Tibial artery (tissue), 4 donors: Measurements from ENCODE around the gene LCE3D.
"Not testable (repeated sequence)": the region's sequence is repeated elsewhere in the genome, so short reads cannot be mapped to it uniquely, and the experiment has no call there.

ENCODE experiments used
- DNase-seq, 2 donors: peaks; one replicate each; pipeline ENCODE4 v3.0.0-alpha.2; 2019
- H3K27ac ChIP-seq, 2 donors: fragments of 200-600 bp; sonication (generic) in 1 of 2; 1 replicate in 1 of 2; 2 replicates in 1 of 2; pipeline ENCODE4 v1.5.1; 2018 to 2019; ENCODE audit warnings: mild to moderate bottlenecking in 1 of 2
- H3K27me3 ChIP-seq, 2 donors: fragments of 200-600 bp; sonication (generic) in 1 of 2; one replicate each; pipeline versions ENCODE4 v1.5.1 to v1.6.0; 2016 to 2019
- H3K36me3 ChIP-seq, 3 donors: fragments of 200-600 bp; sonication (generic) in 2 of 3; one replicate each; pipeline ENCODE4 v1.5.1; 2016 to 2019; ENCODE audit warnings: mild to moderate bottlenecking in 2 of 3
- H3K4me1 ChIP-seq, 4 donors: fragments of 200-600 bp; sonication (generic) in 2 of 4; 1 replicate in 3 of 4; 2 replicates in 1 of 4; pipeline ENCODE4 v1.5.1; 2016 to 2019
- H3K4me3 ChIP-seq, 2 donors: fragments of 200-600 bp; sonication (generic) in 1 of 2; 1 replicate in 1 of 2; 2 replicates in 1 of 2; pipeline ENCODE4 v1.5.1; 2018 to 2019; ENCODE audit warnings: mild to moderate bottlenecking in 2 of 2
- H3K9me3 ChIP-seq, 3 donors: fragments of 200-600 bp; sonication (generic) in 1 of 3; one replicate each; pipeline ENCODE4 v1.5.1; 2016 to 2019
- CTCF ChIP-seq, 2 experiments: fragments of 200-600 bp in 1 of 2; fragments of 450-650 bp in 1 of 2; IDR thresholded peaks; one replicate each; pipeline ENCODE4 v1.5.1; 2017 to 2019; ENCODE audit warnings: antibody characterized with exemption in 2 of 2, mild to moderate bottlenecking in 1 of 2, moderate library complexity in 1 of 2
- intact Hi-C: fragments of 100-400 bp; cut with DNase I; formaldehyde crosslinking; loops from one replicate; pipeline ENCODE4 v1.15.0; 2023; ENCODE audit warnings: low total_unique reads

The LCE3D gene

GRCh38 chr1:152577168-152577567 lies 3.1 kb downstream of the LCE3D start:
- Histone ChIP-seq H3K9me3 (no peaks in the 10 kb centered on the region), H3K4me3 (no peak overlapping the region), H3K27ac (no peak overlapping the region), H3K27me3 (no peaks in the 10 kb centered on the region), H3K36me3 (no peaks in the 10 kb centered on the region), H3K4me1 (no peaks in the 10 kb centered on the region)
- no peak for TF ChIP-seq CTCF (IDR thresholded peaks at IDR 0.05)
- intact Hi-C loops = no loop called here
- DNase-seq = no peak

- Histone ChIP-seq H3K4me1 (no peaks in the 10 kb centered on the region), H3K9me3 (peaks cover 0 to 23% (median 0%) of the 10 kb centered on the region in 3 donors), H3K36me3 (no peaks in the 10 kb centered on the region), H3K4me3 (no peak within 1 kb of the TSS), H3K27me3 (no peaks in the 10 kb centered on the region), H3K27ac (no peak within 1 kb of the TSS)
- TF ChIP-seq CTCF (IDR thresholded peaks at IDR 0.05) = no peak
- intact Hi-C loops = no loop called here
- no peak for DNase-seq
These were observed 13.6 kb downstream of the LCE3D start, which contains the start of gene LCE3E for GRCh38 chr1:152566681-152567080. LCE3E (minus strand) TSS chr1:152566780; CDS start chr1:152566208, 572 bp downstream.

- Histone ChIP-seq H3K4me1 (no peaks in the 10 kb centered on the region), H3K27me3 (no peaks in the 10 kb centered on the region), H3K36me3 (no peaks in the 10 kb centered on the region), H3K27ac (no peak overlapping the region), H3K9me3 (peaks cover 0 to 23% (median 0%) of the 10 kb centered on the region in 3 donors), H3K4me3 (no peak overlapping the region)
- intact Hi-C loops = no loop called here
- DNase-seq = no peak
- no peak for TF ChIP-seq CTCF (IDR thresholded peaks at IDR 0.05)
These were observed 14.6 kb downstream of the LCE3D start for GRCh38 chr1:152565535-152566215.

- no peak overlapping the region for H3K4me3 ChIP-seq
- no peak for DNase-seq
- H3K36me3 ChIP-seq = no peaks in the 10 kb centered on the region
- no peak for TF ChIP-seq CTCF (IDR thresholded peaks at IDR 0.05)
- no peaks in the 10 kb centered on the region for H3K27me3 ChIP-seq
- H3K9me3 ChIP-seq = peaks cover 0 to 20% (median 0%) of the 10 kb centered on the region in 3 donors
- no peak overlapping the region for H3K27ac ChIP-seq
- intact Hi-C loops = no loop called here
- no peaks in the 10 kb centered on the region for H3K4me1 ChIP-seq
These were observed 15.2 kb downstream of the LCE3D start for GRCh38 chr1:152565115-152565514.

- H3K36me3 ChIP-seq, H3K4me1 ChIP-seq, H3K4me3 ChIP-seq, DNase-seq, H3K27me3 ChIP-seq, intact Hi-C loops, H3K27ac ChIP-seq, H3K9me3 ChIP-seq: not testable (repeated sequence)
These were observed 32.0 kb downstream of the LCE3D start for GRCh38 chr1:152548358-152548757.

- Histone ChIP-seq H3K4me1 (no peaks in the 10 kb centered on the region), H3K4me3 (no peak overlapping the region), H3K27me3 (no peaks in the 10 kb centered on the region), H3K9me3 (no peaks in the 10 kb centered on the region), H3K36me3 (no peaks in the 10 kb centered on the region), H3K27ac (no peak overlapping the region)
- TF ChIP-seq CTCF (IDR thresholded peaks at IDR 0.05) = no peak
- DNase-seq = no peak
- intact Hi-C loops = no loop called here
These were observed 33.6 kb downstream of the LCE3D start for GRCh38 chr1:152546704-152547103.
